GM23248 (cell line): ENCODE results near the gene LIX1.

Experiments
- EZH2 ChIP-seq: fragments of 200-600 bp; sonication (generic); IDR thresholded peaks from 2 replicates; pipeline ENCODE4 v1.6.1; 2018; ENCODE audit warnings: antibody characterized with exemption, mild to moderate bottlenecking; ENCODE audit not compliant: insufficient read depth, poor library complexity, severe bottlenecking
- EZH2phosphoT487 ChIP-seq: fragments of 200-600 bp; sonication (generic); IDR thresholded peaks from 2 replicates; pipeline ENCODE4 v1.6.1; 2018; ENCODE audit warnings: antibody characterized with exemption, moderate library complexity, mild to moderate bottlenecking, low read depth; ENCODE audit not compliant: insufficient read depth

DNA sequence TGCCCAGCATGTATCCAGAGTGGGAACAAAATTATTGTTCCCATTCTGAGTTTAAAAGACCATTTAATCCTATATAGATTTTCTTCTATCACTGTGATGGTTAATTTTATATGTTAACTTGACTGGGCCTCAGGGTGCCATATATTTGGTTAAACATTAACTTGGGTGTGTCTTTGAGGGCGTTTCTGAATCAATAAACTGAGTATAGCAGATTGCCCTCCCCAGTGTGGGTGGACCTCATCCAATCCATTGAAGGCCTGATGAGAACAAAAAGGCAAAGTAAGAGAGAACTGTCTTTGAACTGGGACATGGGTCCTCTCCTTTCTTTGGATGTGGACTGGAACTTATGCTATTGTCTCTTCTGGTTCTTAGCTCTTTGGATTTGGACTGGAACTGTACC, 23.3 kb upstream of the LIX1 start:
- no peak for TF ChIP-seq EZH2
- TF ChIP-seq EZH2phosphoT487, result no peak
